DND-41 (cell line): ENCODE results near the gene GTPBP6.

Experiments used
- EZH2 ChIP-seq: IDR thresholded peaks from 3 replicates; pipeline ENCODE4 v1.6.1; 2012; ENCODE audit warnings: borderline replicate concordance, low read depth, mild to moderate bottlenecking, moderate library complexity, low read length, inconsistent platforms; ENCODE audit not compliant: severe bottlenecking
- TF ChIP-seq, protein P1 (sequence below): IDR thresholded peaks from 2 replicates; pipeline ENCODE4 v1.5.1; 2012; ENCODE audit warnings: borderline replicate concordance, low read length, moderate library complexity, mild to moderate bottlenecking; ENCODE audit not compliant: poor library complexity, severe bottlenecking; ENCODE audit errors: extremely low read depth

DNA sequence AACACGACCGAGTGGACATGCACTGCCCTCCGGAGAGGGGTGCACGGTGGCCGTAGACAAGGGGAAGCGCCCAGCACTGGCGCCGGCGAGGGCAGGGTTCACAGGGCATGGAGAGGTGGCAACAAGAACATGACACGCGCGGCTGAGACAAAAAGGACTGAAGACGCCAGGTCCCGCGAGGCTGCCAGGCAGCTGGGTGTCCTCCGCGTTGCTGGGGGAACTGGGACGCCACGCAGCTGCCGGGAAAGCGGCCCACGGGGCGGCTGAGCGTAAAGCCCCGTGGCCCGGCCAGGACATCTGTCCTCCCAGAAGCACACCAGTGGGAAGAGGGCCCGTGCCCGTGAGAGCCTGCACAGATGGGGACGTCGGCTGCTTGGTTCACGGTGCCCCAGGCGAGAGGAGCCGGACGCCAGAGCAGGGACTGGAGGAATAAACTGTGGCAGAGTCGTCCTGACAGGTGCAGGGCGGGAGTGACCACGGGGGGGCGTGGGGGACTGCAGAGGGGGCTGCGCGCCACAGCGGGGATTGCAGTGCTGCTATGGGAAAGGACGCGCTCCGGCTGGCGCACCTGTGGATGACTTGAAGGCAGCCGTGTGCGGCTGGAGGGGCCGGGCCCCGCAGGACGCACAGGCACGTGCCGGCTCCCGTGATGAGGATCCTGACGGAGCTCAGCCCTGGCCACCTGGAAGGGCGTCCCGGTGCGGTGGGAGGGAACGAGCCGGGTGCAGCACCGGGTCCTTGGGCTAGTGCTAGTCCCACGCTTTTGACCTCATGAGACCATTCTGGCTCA is 32.1 kb upstream of the GTPBP6 start:
- TF ChIP-seq, protein P1, sequence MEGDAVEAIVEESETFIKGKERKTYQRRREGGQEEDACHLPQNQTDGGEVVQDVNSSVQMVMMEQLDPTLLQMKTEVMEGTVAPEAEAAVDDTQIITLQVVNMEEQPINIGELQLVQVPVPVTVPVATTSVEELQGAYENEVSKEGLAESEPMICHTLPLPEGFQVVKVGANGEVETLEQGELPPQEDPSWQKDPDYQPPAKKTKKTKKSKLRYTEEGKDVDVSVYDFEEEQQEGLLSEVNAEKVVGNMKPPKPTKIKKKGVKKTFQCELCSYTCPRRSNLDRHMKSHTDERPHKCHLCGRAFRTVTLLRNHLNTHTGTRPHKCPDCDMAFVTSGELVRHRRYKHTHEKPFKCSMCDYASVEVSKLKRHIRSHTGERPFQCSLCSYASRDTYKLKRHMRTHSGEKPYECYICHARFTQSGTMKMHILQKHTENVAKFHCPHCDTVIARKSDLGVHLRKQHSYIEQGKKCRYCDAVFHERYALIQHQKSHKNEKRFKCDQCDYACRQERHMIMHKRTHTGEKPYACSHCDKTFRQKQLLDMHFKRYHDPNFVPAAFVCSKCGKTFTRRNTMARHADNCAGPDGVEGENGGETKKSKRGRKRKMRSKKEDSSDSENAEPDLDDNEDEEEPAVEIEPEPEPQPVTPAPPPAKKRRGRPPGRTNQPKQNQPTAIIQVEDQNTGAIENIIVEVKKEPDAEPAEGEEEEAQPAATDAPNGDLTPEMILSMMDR: no peak
- TF ChIP-seq EZH2: no peak
